Hypothalamus (tissue), 51 donors: Measurements from ENCODE around the gene KCMF1.
"Not testable (repeated sequence)": the region's sequence is repeated elsewhere in the genome, so short reads cannot be mapped to it uniquely, and the experiment has no call there.

Source experiments
- DNase-seq, 51 donors: peaks; one replicate each; lab custom pipeline; 2025; lab: John Stamatoyannopoulos, UW

Gene KCMF1

DNA sequence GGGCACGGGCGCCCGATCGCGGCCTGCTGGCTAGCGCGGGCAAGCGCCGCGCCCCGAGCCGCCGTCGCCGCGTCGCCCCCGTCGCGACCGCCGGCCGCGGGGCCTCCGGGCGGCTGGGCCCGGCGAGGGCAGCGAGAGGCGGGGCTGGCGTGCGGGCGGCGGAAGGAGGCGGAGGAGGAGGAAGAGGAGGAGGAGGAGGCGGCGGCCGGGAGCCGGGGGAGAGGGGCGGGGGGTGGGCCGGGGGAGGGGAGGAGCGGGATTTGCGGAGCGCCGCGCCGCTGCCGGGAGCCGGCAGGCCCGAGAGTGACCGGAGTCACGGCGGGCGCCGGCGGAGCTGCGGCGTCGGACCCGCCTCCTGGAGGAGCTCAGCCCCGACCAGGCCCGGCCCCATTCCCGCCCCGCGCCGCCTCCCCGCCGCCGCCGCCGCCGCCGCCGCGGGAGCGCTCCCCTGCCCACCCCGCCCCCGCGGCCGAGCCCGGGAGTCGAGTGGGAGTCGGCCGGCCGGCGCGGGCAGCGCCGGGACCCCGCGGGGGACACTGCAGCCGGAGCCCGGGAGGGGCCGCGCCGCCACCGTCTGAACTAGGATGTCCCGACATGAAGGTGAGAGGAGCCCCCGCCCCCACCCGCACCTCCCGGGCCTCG, at the start of gene KCMF1:
Gene KCMF1 (plus strand): TSS at position 294 of the 642 bp plus-strand sequence. CDS start 291 bp downstream, at position 585.
- peak in 50 of 51 donors; percentile 16 to 86 (median 67) for DNase-seq

DNA sequence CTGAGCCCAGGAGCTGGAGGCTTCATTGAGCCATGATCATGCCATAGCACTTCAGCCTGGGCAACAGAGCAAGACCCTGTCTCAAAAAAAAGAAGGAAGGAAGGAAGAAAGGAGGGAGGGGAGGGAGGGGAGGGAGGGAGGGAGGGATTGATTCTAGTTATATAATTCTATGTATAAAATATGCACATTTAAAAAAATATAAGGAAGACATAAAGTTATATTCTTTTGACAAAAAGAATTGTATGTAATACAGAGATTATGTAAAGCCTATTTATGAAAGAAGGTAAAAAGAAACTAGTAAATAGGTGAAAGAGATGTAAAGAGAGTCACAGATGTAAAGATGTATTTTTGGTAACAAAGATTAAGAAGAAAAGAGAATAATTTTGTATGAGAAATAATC, 48.0 kb upstream of the KCMF1 start:
- no peak for DNase-seq

DNA sequence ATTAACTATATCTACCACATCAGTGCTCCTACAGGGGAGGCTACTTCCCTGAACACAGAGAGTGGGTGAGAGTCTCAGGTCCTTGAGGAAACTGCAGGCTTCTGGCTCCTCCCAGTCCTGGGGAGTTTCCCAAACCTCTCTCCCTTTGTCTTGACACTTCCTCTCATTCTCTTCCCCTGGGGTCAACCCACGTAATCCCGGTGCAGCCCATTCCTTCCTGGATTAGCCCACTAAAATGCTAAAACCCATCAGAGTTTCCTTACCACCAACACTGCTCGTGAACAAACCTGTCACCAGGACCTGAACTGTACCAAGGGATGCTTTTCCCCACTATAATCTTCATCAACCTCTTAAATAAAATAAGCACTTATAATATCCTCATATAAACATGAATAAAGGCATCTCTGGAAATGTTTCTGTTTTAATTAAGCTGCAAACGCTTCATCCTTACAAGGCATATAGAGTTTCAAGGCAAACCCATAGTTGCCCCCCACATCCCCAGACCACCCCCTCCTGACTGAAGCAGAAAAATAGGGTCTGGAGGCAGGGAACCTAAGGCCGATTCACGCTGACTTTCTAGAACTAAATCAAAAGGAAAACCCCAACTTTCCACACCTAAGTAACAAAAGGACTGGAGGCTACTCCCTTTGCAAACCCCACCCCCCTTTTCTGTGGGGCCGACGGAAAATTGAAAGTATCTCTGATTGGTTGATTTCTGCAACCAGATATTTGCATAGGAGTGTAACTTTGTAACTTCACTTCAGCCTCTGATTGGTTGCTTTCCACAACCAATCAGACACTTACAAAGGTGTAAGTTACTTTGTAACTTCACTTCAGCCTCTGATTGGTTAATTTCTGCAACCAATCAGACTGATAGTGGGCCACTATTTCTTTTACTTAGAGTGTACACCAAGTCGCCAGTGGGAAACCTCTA, 46.5 kb upstream of the KCMF1 start:
- DNase-seq = no peak

DNA sequence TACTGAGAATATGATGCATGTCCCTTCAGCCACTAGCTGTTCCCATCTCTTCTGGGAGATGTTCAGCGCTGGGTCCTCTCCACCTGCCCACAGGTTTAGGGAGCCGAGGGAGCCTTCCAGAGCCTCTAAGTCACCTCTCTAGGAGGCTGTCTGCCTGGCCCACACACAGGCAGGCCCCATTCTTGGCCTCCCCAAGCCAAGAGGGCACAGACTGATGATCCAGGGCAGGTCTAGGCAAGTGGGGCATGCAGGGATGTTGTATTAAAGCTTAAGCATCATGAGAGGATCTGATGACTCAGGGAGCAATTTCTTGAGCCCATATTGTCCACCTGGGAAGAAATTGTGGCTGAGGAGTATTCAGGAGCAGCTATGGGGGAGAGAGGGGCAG, 45.6 kb upstream of the KCMF1 start:
- DNase-seq = no peak

DNA sequence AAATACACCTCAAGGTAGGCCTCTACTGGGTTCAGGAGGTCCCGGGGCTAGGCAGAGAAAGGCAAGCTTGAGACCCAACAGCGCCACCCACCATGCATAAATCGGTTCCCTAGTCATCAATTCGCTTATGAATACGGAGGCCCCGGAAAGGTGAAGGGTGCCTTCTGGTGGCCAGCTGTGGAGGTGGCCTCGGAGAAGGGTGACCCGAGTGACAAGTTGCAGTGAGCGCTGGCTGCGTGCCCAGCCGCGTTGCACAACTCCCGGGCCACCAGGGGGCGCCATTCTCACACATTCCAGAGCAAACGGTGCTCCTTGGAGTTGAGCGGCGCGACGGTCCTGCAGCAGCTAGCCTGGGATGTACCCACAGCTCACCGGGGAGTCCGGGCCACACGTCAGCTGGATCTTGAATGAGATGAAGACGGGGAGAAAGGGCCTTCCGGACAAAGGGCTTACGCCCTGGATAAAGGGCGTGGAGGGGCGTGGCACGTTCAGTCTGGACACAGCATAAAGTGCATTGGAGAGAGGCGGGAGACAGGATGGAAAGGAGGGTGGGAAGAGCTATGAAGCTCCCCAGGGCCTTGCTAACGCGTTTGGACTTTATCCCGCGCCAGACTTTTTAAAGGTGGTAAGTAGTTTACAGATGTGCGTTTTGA, 45.1 kb upstream of the KCMF1 start:
- peak; percentile 39 to 99 (median 84) for DNase-seq

DNA sequence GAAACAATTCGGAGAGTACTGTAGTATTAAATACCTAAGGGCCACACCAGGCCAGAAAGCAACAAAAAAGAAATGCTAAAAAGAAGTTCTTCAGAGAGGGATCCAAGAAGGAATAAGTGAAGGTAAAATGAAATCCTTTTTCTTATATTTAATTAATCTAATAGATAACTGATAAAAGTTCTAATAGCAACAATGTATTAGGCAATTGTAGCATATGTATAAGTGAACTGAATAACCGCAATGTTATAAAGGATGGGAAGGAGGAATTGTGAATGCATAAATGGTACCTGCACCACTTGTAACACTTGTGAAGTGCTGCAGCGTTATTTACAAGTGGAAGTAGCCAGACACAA, 43.7 kb upstream of the KCMF1 start:
- no peak for DNase-seq

DNA sequence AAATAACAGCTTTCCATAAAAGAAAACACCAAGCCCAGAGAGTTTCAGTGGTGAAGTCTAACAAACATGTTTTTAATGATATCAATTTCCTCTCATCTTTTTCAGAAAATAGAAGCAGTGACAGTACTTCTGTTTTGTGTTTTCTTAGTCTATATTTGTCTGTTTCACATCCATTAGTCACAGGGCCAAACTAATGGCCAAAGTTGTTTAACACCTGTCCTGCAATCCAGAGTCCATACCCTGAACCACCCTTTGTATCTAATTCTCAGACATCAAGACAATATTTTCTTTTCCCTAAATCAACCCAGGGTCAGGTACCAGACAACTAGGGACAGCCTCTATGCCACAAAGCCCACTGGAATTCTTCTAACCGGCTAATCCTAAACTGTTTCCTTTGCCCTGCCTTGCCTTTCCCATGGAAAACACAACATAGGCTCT, 39.6 kb upstream of the KCMF1 start:
- DNase-seq = no peak

DNA sequence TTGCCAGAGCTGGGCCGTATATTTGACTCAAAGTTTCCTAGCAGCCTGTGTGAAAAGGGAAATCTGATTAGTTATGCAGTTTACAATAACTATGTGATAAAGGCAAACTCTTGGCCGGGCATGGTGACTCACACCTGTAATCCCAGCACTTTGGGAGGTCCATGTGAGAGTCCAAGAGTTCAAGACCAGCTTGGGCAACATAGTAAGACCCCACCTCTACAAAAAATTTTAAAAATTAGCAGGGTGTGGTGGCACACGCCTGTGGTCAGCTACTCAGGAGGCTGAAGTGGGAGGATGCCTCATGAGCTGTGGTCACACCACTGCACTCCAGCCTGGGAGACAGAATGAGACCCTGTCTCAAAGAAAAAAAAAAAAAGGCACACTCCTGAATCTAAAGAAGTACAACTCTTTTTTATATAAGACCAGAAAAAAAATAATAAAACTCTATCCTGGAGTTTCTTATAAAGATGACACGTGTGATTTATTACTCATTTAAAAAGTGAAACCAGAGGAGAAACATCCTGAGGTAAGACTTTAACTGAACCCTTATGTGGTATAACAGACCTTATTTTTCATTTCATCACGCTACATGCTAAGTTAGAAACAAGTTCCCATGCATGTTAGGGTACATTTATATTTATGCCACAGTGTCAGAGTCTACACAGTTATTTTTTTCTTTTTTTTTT, 32.6 kb upstream of the KCMF1 start:
- no peak for DNase-seq

DNA sequence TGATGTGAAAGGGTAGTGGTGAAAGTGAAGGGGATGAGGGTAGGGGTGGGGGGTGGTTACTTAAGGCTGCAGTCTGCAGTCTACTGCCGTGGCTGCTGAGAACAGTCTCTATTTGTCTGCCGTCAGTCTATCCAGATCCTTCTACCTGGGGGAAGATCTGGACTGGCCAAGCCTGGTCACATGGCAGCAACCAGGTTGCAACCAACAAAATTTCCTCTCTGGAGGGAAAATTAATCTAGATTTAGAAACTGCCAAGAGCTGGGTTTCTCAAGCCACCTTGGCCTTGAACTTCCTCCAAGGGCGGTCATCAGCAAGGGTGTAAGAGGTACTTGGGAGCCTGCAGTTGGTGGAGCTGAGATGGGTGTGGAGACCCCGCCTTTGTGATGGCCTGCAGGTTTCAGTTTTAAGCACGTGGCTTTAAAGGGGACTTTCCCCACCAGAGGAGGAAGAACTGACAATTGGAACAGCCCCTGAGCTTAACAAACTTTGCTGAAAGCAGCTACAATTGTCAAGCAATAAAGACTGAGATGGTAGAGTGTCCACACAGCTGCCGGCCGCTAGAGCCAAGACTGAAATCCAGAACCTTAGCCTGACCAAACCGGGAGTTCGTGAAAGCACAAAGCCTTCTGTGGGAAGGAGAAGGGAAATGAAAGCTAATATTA, 31.4 kb upstream of the KCMF1 start:
- no peak for DNase-seq

DNA sequence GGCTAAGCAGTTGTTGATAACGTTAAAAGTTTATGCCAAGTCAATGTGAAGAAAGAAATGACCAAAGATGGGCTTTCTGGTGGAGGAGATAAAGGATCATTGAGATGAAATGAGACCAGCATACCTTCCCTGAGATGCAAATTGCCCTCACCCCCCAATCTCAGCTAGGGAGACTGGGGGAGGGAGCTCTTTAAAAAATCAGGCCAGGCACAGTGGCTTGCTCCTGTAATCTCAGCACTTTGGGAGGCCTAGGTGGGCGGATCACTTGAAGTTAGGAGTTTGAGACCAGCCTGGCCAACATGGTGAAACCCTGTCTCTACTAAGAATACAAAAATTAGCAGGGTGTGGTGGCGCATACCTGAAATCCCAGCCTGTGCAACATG, 30.9 kb upstream of the KCMF1 start:
- DNase-seq = no peak

DNA sequence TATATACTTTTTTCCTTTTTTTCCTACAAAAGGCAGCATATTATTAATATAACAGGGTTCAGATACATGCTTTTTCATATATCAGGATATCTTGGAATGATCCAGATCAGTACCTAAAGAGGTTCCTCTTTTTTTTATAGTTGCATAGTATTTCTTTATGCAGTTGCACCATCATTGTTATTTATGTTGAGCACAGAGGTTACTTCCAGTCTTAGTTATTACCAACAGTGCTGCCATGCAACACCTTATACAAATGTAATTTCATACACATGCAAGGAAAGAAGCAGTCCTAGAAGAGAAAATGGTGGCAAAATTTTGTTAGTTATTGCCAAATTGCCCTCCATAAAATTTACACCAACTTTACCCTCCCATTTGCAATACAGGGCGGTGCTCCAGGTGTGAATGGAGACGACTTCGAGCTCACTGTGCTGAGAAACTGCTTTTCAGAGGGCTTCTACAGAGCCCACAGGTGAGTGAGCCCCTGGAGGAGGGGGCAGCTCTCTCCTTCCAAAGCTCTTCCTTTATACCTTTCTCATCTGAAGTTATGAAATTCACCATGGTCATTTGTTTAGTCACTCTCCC, 30.0 kb upstream of the KCMF1 start:
- DNase-seq = no peak

DNA sequence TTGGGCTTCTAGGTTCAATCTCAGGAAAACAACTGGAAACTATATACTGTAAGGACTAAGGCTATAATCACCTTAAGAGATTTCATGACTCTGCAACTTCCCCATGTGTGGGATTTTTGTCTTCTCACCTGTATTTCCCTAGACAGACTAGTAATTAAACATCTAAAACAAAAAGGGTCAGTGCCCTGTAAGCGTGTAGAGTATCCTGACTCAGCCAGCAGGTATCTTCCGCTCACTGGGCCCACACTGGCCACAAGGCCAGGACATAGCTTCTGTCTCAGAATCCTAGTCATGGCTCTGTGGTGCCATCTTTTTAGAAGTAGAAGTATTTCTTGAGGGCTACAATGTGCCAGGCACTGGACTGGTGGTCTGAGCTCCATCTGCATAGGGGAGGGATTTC, 28.8 kb upstream of the KCMF1 start:
- no peak for DNase-seq

DNA sequence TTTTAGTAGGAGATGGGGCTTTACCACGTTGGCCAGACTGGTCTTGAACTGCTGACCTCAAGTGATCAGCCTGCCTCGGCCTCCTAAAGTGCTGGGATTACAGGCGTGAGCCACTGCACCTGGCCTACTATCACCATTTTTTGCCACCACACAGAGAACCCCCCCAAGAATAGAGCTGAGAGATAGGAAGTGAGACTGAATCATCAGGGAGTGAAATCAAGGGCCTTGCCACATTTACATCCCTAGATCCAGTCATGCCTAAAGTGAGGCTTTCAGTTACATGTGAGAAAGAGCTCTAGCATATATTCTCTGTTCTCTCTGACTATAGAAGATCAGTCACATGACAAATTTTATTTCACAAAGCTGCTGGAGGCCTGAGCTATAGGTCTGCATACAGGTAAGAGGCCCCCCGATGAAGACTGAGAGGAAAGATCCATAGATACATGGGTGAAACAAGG, 28.0 kb upstream of the KCMF1 start:
- no peak for DNase-seq

DNA sequence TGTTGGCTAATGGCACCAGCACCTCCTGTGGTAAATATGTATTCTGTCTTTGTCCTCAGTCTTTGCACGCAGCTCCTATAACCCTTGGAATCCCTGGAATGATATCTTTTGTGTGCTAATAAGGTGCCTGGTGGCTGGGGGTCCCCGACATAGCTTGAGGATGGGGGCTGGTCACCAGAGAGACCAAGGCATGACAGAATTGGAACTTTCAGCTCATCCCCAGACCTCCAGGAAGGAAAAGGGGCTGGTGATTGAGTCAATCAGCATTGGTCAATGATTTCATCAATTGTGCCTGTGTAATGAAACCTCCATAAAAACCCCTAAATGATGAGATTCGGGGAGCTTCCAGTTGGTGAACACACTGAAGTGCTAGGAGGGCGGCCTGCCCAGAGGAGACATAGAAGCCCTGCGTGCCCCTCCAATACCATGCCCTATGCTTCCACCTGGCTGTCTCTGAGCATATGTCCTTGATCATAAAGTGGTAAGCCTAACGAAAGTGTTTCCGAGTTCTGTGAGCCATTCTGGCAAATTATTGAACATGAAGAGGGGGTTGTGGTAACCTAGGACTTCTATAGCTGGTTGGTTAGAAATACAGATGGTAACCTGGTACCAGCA, 26.6 kb upstream of the KCMF1 start:
- DNase-seq = no peak

DNA sequence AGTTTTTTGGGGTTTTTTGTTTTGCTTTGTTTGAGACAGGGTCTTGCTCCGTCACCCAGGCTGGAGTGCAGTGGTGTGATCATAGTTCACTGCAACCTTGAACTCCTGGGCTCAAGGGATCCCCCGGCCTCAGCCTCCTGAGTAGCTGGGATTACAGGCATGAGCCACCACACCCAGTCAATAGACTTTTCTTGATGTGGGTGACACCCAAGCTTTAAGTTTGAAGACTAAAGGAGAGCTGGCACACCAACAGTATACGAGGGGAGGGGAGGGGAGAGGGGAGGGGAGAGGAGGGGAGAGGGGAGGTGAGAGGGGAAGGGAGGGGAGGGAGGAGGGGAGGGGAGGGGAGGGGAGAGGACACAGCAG, 25.1 kb upstream of the KCMF1 start:
- not testable (repeated sequence) for DNase-seq

DNA sequence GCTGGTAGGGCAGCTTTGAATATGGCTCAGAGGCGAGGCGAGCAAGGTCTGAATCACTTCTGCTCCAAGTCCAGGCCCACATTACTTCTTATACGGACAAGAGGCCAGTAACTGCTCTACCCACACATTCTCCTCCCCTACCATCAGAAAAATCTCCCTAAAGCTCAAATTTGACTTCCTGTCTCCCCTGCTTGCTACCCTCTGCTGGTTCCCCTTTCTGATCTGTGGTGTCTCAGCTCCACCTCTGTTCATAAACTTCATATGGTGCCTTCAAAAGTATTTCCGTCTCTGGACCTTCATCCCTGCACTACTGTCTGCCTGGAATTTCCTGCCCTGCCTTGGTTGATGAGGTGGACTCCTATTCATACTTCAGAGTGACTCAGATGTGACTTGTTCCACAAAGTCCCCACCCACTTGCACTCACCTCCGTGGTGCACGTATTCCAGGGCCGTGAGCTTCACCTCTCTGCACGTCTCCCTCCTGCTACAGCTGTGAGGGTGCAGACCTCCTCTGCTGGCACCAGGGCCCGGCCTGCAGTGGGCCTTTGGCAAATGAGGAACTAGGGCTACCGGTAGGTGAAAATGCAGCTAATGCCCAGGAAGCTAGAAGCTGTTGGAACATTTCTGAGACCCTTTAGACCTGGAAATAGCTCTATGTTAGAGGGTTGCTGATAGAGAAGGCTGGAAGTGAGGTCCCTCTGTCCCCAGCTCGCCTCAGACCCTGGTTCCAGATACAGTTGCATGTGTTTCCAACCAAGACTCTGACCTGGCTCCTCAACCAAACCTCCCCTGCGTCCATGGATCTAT, 24.6 kb upstream of the KCMF1 start:
- peak in 1 of 51 donors; percentile 6 for DNase-seq

DNA sequence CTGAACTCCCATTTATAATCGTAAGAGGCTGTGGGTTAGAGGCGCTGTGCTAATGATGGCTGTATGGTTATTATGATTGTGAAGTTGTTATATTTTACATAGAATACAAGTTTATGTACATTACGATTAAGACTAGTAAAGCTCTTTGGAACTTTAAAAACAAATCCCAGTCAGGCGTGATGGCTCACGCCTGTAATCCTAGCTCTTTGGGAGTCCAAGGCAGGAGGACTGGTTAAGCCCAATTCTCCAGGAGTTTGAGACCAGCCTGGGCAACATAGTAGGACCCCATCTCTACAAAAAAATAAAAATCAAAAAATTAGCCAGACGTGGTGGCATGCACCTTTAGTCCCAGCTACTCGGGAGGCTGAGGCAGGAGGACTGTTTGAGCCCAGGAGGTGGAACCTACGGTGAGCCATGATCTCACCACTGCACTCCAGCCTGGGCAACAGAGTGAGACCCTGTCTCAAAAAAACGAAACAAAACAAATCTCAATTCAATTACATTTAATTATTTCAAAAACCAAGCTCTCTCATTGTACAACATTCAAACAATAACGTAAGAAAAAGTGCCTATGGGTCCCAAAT, 23.9 kb upstream of the KCMF1 start:
- DNase-seq = no peak

DNA sequence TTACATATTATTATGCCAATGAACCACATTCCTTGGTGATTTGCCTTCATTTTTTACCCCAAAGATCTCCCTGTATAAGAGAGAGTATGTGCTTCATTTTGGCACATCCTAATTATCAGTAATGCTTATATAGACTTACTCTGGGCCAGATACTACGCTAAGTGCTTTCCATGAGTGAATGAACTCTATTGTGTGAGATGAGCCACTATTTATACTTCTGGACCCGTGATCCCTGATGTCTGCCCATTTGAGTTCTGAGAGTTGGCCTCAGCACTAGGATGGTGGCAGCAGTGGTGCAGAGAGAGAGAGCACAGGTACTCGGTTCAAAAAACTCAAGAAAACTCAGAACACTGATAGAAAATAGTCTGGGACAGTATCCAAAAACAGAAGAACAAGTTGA, 17.4 kb upstream of the KCMF1 start:
- no peak for DNase-seq
